SK-N-SH treated with all-trans-retinoic acid at 6 μM for 48 hours (cell line): ENCODE measurements around the gene RERE.

ENCODE experiments used
- BACH2 ChIP-seq: fragments of 250-450 bp; sonication (Bioruptor Pico); IDR thresholded peaks from 2 replicates; pipeline ENCODE4 v1.9.0; 2021; ENCODE audit warnings: mild to moderate bottlenecking, borderline replicate concordance
- ESRRG ChIP-seq: fragments of 250-450 bp; sonication (Bioruptor Pico); IDR thresholded peaks from 2 replicates; pipeline ENCODE4 v1.6.1; 2021; ENCODE audit warnings: mild to moderate bottlenecking
- ISL1 ChIP-seq: fragments of 250-450 bp; sonication (Bioruptor Pico); IDR thresholded peaks from 2 replicates; pipeline ENCODE4 v2.1.2; 2022; ENCODE audit warnings: mild to moderate bottlenecking, moderate library complexity
- ZFP30 ChIP-seq: fragments of 450-650 bp; formaldehyde crosslinking; IDR thresholded peaks from 2 replicates; pipeline ENCODE4 v1.5.0; 2022; ENCODE audit warnings: mild to moderate bottlenecking, moderate library complexity
- ZNF8 ChIP-seq: fragments of 450-650 bp; formaldehyde crosslinking; IDR thresholded peaks from 2 replicates; pipeline ENCODE4 v1.5.0; 2020; ENCODE audit warnings: mild to moderate bottlenecking, moderate library complexity
- TF ChIP-seq, protein P1 (sequence below): fragments of 250-450 bp; sonication (Bioruptor Pico); IDR thresholded peaks from 2 replicates; pipeline ENCODE4 v1.5.1; 2020; ENCODE audit warnings: low read depth, mild to moderate bottlenecking, moderate library complexity
- TF ChIP-seq, protein P2 (sequence below): fragments of 250-450 bp; sonication (Bioruptor Pico); IDR thresholded peaks from 2 replicates; pipeline ENCODE4 v1.8.0; 2020; ENCODE audit warnings: mild to moderate bottlenecking, moderate library complexity, borderline replicate concordance

DNA sequence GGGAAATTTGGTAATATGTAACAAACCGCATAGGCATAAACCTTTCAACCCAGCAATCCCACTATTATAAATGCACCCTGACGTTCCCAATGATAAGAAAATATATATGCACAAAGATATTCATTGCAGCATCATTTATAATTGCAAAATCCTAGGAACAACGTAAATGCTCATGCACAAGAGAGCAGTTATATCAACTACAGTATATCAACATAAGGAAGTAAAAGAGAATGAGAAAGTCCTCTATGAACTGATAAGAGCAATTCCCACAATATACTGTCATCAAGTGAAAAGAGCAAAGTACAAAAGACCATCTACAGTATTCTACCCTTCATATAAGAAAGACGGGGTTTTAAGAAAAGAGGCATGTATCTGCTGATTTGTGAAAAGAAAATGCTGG, 269.6 kb downstream of the RERE start:
- TF ChIP-seq, protein P1, sequence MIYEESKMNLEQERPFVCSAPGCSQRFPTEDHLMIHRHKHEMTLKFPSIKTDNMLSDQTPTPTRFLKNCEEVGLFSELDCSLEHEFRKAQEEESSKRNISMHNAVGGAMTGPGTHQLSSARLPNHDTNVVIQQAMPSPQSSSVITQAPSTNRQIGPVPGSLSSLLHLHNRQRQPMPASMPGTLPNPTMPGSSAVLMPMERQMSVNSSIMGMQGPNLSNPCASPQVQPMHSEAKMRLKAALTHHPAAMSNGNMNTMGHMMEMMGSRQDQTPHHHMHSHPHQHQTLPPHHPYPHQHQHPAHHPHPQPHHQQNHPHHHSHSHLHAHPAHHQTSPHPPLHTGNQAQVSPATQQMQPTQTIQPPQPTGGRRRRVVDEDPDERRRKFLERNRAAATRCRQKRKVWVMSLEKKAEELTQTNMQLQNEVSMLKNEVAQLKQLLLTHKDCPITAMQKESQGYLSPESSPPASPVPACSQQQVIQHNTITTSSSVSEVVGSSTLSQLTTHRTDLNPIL (CRISPR knock-in tag), result no peak
- TF ChIP-seq, protein P2, sequence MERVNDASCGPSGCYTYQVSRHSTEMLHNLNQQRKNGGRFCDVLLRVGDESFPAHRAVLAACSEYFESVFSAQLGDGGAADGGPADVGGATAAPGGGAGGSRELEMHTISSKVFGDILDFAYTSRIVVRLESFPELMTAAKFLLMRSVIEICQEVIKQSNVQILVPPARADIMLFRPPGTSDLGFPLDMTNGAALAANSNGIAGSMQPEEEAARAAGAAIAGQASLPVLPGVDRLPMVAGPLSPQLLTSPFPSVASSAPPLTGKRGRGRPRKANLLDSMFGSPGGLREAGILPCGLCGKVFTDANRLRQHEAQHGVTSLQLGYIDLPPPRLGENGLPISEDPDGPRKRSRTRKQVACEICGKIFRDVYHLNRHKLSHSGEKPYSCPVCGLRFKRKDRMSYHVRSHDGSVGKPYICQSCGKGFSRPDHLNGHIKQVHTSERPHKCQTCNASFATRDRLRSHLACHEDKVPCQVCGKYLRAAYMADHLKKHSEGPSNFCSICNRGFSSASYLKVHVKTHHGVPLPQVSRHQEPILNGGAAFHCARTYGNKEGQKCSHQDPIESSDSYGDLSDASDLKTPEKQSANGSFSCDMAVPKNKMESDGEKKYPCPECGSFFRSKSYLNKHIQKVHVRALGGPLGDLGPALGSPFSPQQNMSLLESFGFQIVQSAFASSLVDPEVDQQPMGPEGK (CRISPR knock-in tag), result no peak
- no peak for TF ChIP-seq ISL1
- TF ChIP-seq ZFP30 (CRISPR knock-in tag), result no peak
- TF ChIP-seq BACH2 (CRISPR knock-in tag), result no peak
- no peak for TF ChIP-seq ESRRG (CRISPR knock-in tag)
- no peak for TF ChIP-seq ZNF8 (CRISPR knock-in tag)
